ENCODE measurements around the gene RBFOX2. TPM values are rescaled to one million over a fixed set of nuclear protein-coding genes. Genes with fewer than 3 reads are reported as not detected.
"Not testable (repeated sequence)": the region's sequence is repeated elsewhere in the genome, so short reads cannot be mapped to it uniquely, and the experiment has no call there.

The RBFOX2 gene
- total RNA-seq, 2 experiments from 2014 or later: 54.3 to 78.7 TPM

GRCh38 chr22:35792506-35792905, 236.1 kb downstream of the RBFOX2 start:
- CTCF ChIA-PET (ENCODE audit: unreplicated experiment): no interaction called here
- no peak for DNase-seq (ENCODE audit: low spot score)
- H3K27ac ChIP-seq (ENCODE audit: low read depth, low read length, poor library complexity, severe bottlenecking): no peak overlapping the region
- peaks cover 48% of the 10 kb centered on the region for H3K36me3 ChIP-seq (ENCODE audit: insufficient read depth, low read length)
- H3K4me1 ChIP-seq (ENCODE audit: insufficient read depth, low read length, poor library complexity, severe bottlenecking): no peaks in the 10 kb centered on the region
- no peaks in the 10 kb centered on the region for H3K9me2 ChIP-seq (ENCODE audit: insufficient read depth, low read length)
- no peaks in the 10 kb centered on the region for H3K9me3 ChIP-seq (ENCODE audit: low read length)
- no TSS peak for BruUV-seq (replicated peaks)
- no peak overlapping the region for H3K4me2 ChIP-seq (ENCODE audit: low read length)
- intact Hi-C loops (cut with micrococcal nuclease; ENCODE audit: unreplicated experiment): no loop called here
- POLR2A ChIA-PET: interaction anchor here (0.6 to 1.4 kb wide), 2 partner anchors 12 to 56 kb away, joined by 4 read pairs; no protein-coding TSS in a partner anchor
- no peak overlapping the region for H2AFZ ChIP-seq (ENCODE audit: low read length)
- H3K79me2 ChIP-seq (ENCODE audit: insufficient read depth, low read depth, low read length): peaks cover 16% of the 10 kb centered on the region; the same call in 1 of the 2 replicates
- H4K20me1 ChIP-seq (ENCODE audit: insufficient read depth, low read length): no peaks in the 10 kb centered on the region
- TF ChIP-seq CTCF (conservative IDR thresholded peaks at IDR 0.05; ENCODE audit: low read length) (no peak), EZH2phosphoT487 (IDR thresholded peaks at IDR 0.05; ENCODE audit: borderline replicate concordance, low read depth, low read length) (no peak)
- H3K4me3 ChIP-seq (ENCODE audit: low read depth, low read length, poor library complexity, severe bottlenecking): no peak overlapping the region

GRCh38 chr22:35791788-35792187, 236.8 kb downstream of the RBFOX2 start:
- CTCF ChIA-PET (ENCODE audit: unreplicated experiment); H3K4me1 ChIP-seq (ENCODE audit: insufficient read depth, low read length, poor library complexity, severe bottlenecking); intact Hi-C loops (cut with micrococcal nuclease; ENCODE audit: unreplicated experiment); H2AFZ ChIP-seq (ENCODE audit: low read length); POLR2A ChIA-PET; H3K9me2 ChIP-seq (ENCODE audit: insufficient read depth, low read length); BruUV-seq (replicated peaks); H3K27ac ChIP-seq (ENCODE audit: low read depth, low read length, poor library complexity, severe bottlenecking); DNase-seq (ENCODE audit: low spot score); H4K20me1 ChIP-seq (ENCODE audit: insufficient read depth, low read length); H3K4me3 ChIP-seq (ENCODE audit: low read depth, low read length, poor library complexity, severe bottlenecking); H3K9me3 ChIP-seq (ENCODE audit: low read length); H3K4me2 ChIP-seq (ENCODE audit: low read length): not testable (repeated sequence)
- peaks cover 16% of the 10 kb centered on the region; the same call in 1 of the 2 replicates for H3K79me2 ChIP-seq (ENCODE audit: insufficient read depth, low read depth, low read length)
- H3K36me3 ChIP-seq (ENCODE audit: insufficient read depth, low read length): peaks cover 48% of the 10 kb centered on the region

DNA sequence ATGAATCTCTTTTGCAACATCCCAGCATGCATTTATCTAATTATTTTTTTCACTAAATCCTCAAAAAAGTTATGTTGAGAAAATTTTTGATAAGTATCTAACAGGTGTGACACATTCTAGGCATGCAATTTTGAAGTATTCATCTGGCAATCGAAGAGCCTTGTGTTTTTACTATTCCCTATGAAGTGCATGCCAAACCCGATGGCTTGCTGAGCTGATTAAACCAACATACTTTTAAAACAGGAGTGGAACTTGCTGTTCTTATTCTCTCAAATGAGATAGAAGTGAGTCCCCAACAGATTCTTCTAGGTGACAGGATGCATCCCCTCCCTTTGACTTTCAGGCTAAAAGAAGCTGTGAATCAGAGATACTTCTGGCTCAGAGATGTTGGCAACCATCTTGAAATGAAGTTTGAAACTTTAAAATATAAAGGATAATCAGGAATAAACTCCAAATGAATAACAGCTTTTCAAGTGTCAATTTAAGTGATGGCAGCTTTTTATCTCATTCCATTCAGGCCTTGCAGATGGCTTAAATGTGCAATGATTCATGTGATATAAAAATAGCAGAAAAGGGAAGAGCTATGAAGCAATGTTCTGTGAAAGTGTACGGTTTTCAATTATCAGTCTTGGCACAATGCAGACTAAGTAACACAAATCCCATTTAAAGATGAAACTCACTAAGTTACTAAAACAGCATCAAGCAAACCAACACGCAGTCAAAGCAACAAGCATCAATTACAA, 243.3 kb downstream of the RBFOX2 start:
- no peak for DNase-seq (ENCODE audit: low spot score)
- CTCF ChIA-PET (ENCODE audit: unreplicated experiment): no interaction called here
- no peaks in the 10 kb centered on the region for H3K79me2 ChIP-seq (ENCODE audit: insufficient read depth, low read depth, low read length)
- intact Hi-C loops (cut with micrococcal nuclease; ENCODE audit: unreplicated experiment): loop anchor here (10.0 kb wide), 1 partner anchor 59 kb away; no protein-coding TSS in a partner anchor
- TF ChIP-seq EZH2phosphoT487 (IDR thresholded peaks at IDR 0.05; ENCODE audit: borderline replicate concordance, low read depth, low read length) (no peak), CTCF (conservative IDR thresholded peaks at IDR 0.05; ENCODE audit: low read length) (no peak)
- H3K9me3 ChIP-seq (ENCODE audit: low read length): no peaks in the 10 kb centered on the region
- POLR2A ChIA-PET: interaction anchor here (0.5 kb wide), 1 partner anchor 44 kb away, joined by 3 read pairs; no protein-coding TSS in a partner anchor
- H3K4me1 ChIP-seq (ENCODE audit: insufficient read depth, low read length, poor library complexity, severe bottlenecking): peaks cover 15% of the 10 kb centered on the region
- peak overlapping the region; percentile 21; the same call in 1 of the 2 replicates for H3K4me2 ChIP-seq (ENCODE audit: low read length)
- no peak overlapping the region for H2AFZ ChIP-seq (ENCODE audit: low read length)
- no peaks in the 10 kb centered on the region for H3K9me2 ChIP-seq (ENCODE audit: insufficient read depth, low read length)
- no peak overlapping the region for H3K27ac ChIP-seq (ENCODE audit: low read depth, low read length, poor library complexity, severe bottlenecking)
- H3K36me3 ChIP-seq (ENCODE audit: insufficient read depth, low read length): peaks cover 42% of the 10 kb centered on the region
- no peaks in the 10 kb centered on the region for H4K20me1 ChIP-seq (ENCODE audit: insufficient read depth, low read length)
- no TSS peak for BruUV-seq (replicated peaks)
- H3K4me3 ChIP-seq (ENCODE audit: low read depth, low read length, poor library complexity, severe bottlenecking): no peak overlapping the region

All from OCI-LY7 (cell line).